BJ (cell line): ENCODE results near the gene WASHC2A. TPM values are rescaled to one million over a fixed set of nuclear protein-coding genes. Genes with fewer than 3 reads are reported as not detected.
"Not testable (repeated sequence)": the region's sequence is repeated elsewhere in the genome, so short reads cannot be mapped to it uniquely, and the experiment has no call there.

Source experiments
- CTCF ChIA-PET: fragments of 350-600 bp; formaldehyde crosslinking; extraction: SDS; loops from one replicate; lab custom pipeline; 2021; ENCODE audit warnings: antibody characterized with exemption, inconsistent platforms; lab: Yijun Ruan, JAX
- POLR2A ChIA-PET: fragments of 300-600 bp; sonication (Branson Sonifier 250); formaldehyde crosslinking; extraction: SDS; loops from one replicate; lab custom pipeline; 2021; ENCODE audit warnings: antibody characterized with exemption; lab: Charles Lee
- DNase-seq: peaks from one replicate; pipeline ENCODE4 v3.0.0-alpha.2; 2011; ENCODE audit warnings: low read depth
- H3K27me3 ChIP-seq: 2 replicates; pipeline ENCODE4 v1.6.0; 2011; ENCODE audit warnings: low read length; ENCODE audit not compliant: control insufficient read depth, insufficient read depth
- H3K36me3 ChIP-seq: 2 replicates; pipeline ENCODE4 v1.5.1; 2011; ENCODE audit warnings: low read length; ENCODE audit not compliant: control insufficient read depth, insufficient read depth
- H3K4me3 ChIP-seq: 2 replicates; pipeline ENCODE4 v1.5.1; 2011; ENCODE audit warnings: low read depth, mild to moderate bottlenecking, control low read depth, low read length
- polyA plus RNA-seq: library from polyadenylated mRNA; depleted of rRNA; stranded (reverse); fragments of >200 nt; gene quantifications from 2 replicates; pipeline ENCODE4 v1.2.3, GENCODE V29; 2011

Gene WASHC2A
- polyA plus RNA-seq, 1 experiment, result 28.4 TPM

DNA sequence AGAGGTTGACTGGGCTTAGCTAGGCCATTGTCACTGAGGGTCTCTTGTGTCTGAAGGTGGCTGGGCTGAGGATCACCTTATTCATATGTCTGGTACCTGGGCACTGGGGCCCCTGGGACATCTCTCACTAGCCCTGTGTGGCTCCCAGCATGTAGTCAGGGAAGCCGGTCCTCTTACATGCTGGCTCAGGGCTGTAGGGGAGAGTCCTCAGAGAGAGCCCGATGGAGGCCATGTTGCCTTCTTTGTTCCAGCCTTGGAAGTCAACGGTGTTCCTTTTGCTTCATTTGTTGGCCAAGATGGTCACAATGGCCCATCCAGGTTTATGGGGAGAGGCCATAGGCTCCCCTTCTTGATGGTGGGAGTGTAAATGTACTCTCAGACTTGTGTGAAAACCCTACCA, 34.0 kb downstream of the WASHC2A start:
- CTCF ChIA-PET, POLR2A ChIA-PET, H3K27me3 ChIP-seq, DNase-seq, H3K36me3 ChIP-seq, H3K4me3 ChIP-seq: not testable (repeated sequence)

DNA sequence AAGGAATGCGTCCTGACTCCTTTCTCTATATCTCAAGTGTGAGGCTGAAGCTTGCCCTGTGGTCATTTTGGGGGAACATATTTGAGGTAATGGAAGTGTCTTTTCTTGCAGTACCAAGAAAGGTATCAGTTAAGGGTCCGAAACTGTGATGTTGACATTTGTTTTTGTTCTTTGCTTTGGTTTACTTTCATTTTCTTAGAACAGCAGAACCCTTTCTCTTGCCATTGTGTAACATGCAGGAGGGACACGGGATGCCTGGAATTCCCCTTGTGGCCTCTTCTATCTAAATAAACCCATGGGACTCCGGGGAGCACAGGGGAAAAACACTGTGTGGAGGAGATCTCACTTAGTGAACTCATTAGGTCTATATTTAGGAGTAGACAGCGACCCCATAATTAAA, 34.5 kb downstream of the WASHC2A start:
- DNase-seq, H3K4me3 ChIP-seq, POLR2A ChIA-PET, CTCF ChIA-PET, H3K27me3 ChIP-seq, H3K36me3 ChIP-seq: not testable (repeated sequence)

DNA sequence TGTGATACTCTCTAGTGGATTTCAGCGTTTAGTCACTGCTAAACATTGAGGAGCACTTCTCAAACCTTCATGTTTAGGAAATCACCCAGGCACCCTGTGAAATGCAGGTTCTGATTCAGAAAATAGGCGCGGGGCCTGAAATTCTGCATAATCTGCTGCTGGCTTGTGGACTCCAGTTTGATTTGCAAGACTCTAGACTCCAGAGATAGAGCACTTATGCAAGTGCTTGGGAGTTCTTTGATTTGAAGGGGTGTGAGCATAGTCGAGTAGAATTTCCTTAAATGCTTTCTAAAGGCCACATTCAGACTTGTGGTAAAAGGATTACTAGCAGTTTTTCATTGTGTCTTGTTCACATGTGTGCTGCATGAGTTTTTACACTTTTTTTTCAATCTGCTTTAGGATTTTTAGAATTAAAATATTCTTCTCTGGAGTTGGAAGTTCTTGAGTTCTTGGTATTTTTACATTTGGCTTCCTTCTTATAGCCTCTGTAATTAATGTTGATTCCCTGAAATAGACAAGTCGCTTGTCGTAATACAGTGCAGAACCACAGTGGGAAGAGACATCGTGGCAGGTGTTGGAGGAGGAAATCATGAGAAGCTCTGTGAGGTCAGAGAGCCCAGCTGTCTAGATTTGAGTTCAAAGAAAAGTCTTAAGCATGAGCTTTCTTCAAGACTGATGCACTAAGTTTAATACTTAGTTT, 41.4 kb downstream of the WASHC2A start:
- H3K4me3 ChIP-seq, H3K36me3 ChIP-seq, POLR2A ChIA-PET, H3K27me3 ChIP-seq, DNase-seq: not testable (repeated sequence)
- CTCF ChIA-PET, result interaction anchor here (0.7 kb wide), 1 partner anchor 361 kb away, joined by 3 read pairs; no protein-coding TSS in a partner anchor

DNA sequence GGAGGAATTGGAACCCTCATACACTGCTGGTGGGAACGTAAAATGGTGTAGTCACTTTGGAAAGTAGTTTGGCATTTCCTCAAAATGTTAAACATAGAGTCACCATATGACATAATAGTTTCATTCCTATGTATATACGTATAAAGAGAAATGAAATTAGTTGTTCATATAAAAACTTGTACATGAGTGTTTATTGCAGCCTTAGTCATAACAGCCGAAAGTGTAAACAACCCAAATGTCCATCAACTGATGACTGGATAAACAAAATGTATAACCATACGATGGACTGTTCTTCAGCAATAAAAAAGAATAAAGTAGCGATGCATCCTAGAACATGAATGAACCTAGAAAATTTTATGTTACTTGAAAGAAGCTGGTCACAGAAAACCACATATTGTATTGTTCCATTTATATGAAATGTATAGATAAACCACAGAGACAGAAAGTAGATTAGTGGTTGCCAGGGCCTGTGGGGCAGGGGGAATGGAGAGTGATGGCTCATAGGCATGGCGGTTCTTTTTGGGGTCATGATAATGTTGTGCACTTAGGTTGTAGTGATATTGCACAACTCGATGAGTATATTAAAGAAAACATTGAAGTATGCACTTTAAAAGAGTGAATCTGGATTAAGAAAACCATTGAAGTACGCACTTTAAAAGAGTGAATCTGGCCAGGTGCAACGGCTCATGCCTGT, 44.8 kb downstream of the WASHC2A start:
- DNase-seq, H3K4me3 ChIP-seq, H3K27me3 ChIP-seq, H3K36me3 ChIP-seq, CTCF ChIA-PET, POLR2A ChIA-PET: not testable (repeated sequence)

DNA sequence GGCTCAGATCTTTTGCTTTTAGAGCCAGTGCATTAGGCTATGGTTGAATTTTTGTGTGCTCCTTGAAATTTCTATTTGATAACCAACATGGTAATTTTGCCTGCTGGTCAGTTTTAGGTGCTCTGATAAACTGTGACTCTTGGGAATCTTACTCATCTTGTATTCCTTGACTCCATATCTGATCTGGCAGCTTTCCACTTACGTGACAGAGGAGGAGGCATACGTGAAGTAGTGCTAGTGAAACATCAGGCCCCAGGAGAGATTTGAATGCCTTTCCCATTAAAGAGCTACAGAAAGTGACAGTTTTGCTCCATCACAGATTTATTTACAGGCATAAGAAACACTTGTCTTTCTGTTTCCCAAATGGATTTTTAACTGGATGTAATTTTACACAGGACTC, 59.0 kb downstream of the WASHC2A start:
- POLR2A ChIA-PET, H3K27me3 ChIP-seq, CTCF ChIA-PET, H3K4me3 ChIP-seq, DNase-seq, H3K36me3 ChIP-seq: not testable (repeated sequence)

DNA sequence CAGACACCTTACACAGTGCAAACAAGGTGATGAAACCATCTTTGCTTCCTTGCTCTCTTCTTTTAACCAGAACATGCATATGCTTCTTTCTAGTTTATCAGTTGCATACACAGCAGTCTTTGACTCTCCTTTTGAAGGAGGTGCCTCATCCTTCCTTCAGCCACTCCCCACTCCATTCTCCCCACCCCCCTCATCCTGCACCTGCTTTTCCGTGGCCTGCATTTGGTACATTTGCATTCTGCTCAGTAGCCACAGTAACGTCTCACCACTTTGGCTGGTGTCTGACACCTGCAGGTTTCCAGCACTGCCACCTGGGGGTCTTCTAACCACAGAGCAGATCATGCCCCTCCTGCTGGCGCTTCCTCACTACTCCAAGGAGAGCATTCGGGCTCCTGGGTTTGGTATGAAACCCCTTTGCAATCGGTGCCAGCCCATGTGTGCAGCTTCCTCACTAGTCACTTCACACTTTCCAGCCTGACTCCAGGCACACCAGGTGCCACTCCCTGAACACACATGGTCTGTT, 60.1 kb downstream of the WASHC2A start:
- CTCF ChIA-PET, POLR2A ChIA-PET, H3K4me3 ChIP-seq, DNase-seq, H3K27me3 ChIP-seq, H3K36me3 ChIP-seq: not testable (repeated sequence)

DNA sequence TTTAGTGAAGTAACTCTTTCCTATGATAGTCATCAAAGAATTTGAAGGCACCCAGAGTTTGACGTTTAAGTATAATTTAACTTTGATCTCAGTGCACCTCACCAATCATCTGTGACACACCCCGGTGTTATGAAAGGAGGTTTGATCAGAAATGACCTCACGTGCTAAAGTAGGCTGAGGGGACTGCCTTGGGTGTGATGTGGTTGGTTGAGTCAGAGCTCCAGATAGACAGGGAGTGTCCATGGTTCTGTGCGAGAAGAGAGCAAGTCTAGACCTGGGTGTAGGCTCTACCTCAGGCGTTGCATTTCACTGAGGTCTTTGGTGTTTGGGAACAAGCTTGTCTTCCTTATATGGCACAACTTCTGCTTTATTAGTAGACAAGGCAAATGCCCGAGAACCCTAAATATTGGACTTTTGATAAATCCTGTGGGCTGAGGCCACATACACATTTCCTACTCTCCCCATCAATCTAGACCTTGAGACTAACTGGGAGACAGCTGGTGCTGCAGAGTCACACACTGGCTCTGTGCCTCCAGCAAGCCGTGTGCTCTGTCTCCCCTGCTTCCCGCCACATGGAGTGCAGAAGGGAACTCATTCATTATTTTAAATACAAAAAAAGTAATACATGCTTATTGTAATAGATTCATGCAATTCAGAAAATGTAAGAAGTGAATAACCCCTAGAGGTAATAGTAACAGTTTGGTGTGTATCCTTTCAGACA, 63.7 kb downstream of the WASHC2A start:
- H3K27me3 ChIP-seq, CTCF ChIA-PET, DNase-seq, POLR2A ChIA-PET, H3K4me3 ChIP-seq, H3K36me3 ChIP-seq: not testable (repeated sequence)

DNA sequence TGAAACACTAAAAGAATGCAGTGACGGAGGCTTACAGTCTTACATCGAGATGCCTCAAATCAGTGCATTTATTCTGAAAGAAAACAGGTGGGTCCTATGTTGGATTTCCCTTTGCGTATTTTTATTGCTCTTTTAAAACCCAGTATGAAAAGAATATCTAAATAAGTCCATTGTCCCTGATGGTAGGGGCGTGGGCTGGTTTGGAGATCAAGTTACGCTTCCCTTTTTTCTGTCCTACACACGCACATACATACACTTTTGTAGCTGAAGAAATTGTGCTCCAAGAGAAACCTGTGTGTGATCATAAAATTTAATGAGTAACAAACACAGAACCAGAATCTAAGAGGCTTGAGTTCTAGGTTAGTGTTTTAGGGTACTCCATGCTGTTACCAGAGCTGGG, 64.6 kb downstream of the WASHC2A start:
- not testable (repeated sequence) for DNase-seq

DNA sequence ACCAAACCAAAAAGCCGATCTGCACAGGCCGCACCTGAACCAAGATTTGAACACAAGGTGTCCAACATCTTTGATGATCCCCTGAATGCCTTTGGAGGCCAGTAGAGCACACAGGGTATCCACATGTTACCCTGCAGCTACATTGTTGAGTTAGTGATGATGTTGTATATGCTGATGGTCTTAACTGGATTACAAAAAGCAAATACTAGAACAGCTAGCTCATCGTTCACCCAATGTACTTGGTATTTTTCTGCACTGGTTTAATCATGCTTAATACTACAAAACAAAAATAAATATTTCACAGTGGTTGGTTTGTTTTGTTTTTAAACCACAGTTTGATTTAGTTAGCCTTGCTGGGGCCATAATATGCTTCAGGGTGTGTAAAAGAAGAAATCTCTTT, 65.1 kb downstream of the WASHC2A start:
- H3K27me3 ChIP-seq, DNase-seq, H3K36me3 ChIP-seq, H3K4me3 ChIP-seq, CTCF ChIA-PET, POLR2A ChIA-PET: not testable (repeated sequence)

More for the DNA sequence above, 64.6 kb downstream of the WASHC2A start:
- H3K36me3 ChIP-seq, H3K4me3 ChIP-seq, H3K27me3 ChIP-seq, POLR2A ChIA-PET, CTCF ChIA-PET: not testable (repeated sequence)

DNA sequence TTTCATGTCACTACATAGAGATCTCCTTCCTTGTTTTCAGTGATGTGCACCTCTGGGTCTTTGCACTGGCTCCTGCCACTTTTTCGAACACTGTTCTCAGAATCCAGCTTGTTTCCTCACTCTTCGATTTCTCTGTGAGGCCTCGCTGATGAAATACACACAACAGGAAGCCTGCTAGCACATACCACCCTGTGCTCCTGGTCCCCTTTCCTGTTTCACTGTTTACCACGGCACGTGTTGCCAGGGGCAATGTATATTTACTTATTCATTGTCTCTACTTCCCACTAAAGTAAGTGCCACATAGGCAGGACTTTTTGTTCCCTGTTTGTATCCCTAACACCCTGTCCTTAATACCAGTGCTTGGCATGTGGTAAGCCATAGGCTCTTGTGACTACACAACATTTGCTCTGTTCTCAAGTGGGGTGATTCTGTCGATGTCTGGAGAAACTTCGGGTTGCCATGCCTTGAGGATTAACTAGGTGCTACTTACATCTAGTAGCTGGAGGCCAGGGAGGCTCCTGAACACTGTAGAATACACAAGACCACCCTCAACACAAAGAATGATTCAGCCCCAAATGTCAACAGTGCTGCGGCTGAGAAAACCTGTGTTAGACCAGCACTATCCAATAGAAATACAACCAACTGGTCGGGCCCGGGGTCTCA, 75.9 kb downstream of the WASHC2A start:
- H3K4me3 ChIP-seq, CTCF ChIA-PET, DNase-seq, POLR2A ChIA-PET, H3K36me3 ChIP-seq, H3K27me3 ChIP-seq: not testable (repeated sequence)

DNA sequence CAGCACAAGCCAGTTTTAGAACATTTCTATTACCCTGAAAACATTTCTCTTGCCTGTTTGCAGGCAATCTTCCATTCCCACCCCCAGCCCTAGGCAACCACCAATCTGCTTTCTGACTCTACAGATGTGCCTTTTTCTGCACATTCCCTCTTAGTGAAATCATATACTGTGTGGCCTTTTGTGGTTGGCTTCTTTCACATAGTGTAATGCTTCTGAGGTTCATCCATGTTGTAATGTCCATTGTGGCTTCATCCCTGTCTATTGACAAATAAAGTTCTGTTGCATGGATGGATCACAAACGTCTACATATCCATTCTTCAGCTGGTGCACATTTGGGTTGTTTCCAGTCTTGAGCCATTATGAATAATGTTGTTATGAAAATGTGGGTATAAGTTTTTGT, 77.8 kb downstream of the WASHC2A start:
- H3K4me3 ChIP-seq, CTCF ChIA-PET, H3K36me3 ChIP-seq, H3K27me3 ChIP-seq, POLR2A ChIA-PET: not testable (repeated sequence)
- peak; percentile 15 for DNase-seq
